Measurements from ENCODE around the gene TSHZ2.

Gene TSHZ2

GRCh38 chr20:53210041-53210440 is 237.9 kb downstream of the TSHZ2 start:
- no peak for DNase-seq (ENCODE audit: low read depth)

- DNase-seq (ENCODE audit: low read depth): no peak
Measured at GRCh38 chr20:53210931-53211330, 238.8 kb downstream of the TSHZ2 start.

- no peak for DNase-seq (ENCODE audit: low read depth)
Measured at GRCh38 chr20:53212018-53212417, 239.9 kb downstream of the TSHZ2 start.

- no peak for DNase-seq (ENCODE audit: low read depth)
Measured at GRCh38 chr20:53214392-53214791, 242.2 kb downstream of the TSHZ2 start.

GRCh38 chr20:53215166-53215565 is 243.0 kb downstream of the TSHZ2 start:
- no peak for DNase-seq (ENCODE audit: low read depth)

GRCh38 chr20:53216478-53216855 is 244.3 kb downstream of the TSHZ2 start:
- no peak for DNase-seq (ENCODE audit: low read depth)

- peak; percentile 47 for DNase-seq (ENCODE audit: low read depth)
Measured at GRCh38 chr20:53216856-53217576, 244.9 kb downstream of the TSHZ2 start.

GRCh38 chr20:53220482-53221307 is 248.5 kb downstream of the TSHZ2 start:
- DNase-seq (ENCODE audit: low read depth): no peak

GRCh38 chr20:53221731-53222130 is 249.6 kb downstream of the TSHZ2 start:
- DNase-seq (ENCODE audit: low read depth): no peak

GRCh38 chr20:53222416-53222815 is 250.3 kb downstream of the TSHZ2 start:
- no peak for DNase-seq (ENCODE audit: low read depth)

GRCh38 chr20:53222932-53223331 is 250.8 kb downstream of the TSHZ2 start:
- no peak for DNase-seq (ENCODE audit: low read depth)

GRCh38 chr20:53223626-53224172 is 251.5 kb downstream of the TSHZ2 start:
- DNase-seq (ENCODE audit: low read depth): no peak

- DNase-seq (ENCODE audit: low read depth): peak; percentile 50
Measured at GRCh38 chr20:53224851-53225250, 252.7 kb downstream of the TSHZ2 start.

GRCh38 chr20:53226826-53227225 is 254.7 kb downstream of the TSHZ2 start:
- no peak for DNase-seq (ENCODE audit: low read depth)

- no peak for DNase-seq (ENCODE audit: low read depth)
Measured at GRCh38 chr20:53227523-53227922, 255.4 kb downstream of the TSHZ2 start.

- DNase-seq (ENCODE audit: low read depth): no peak
Measured at GRCh38 chr20:53231061-53231460, 258.9 kb downstream of the TSHZ2 start.

- DNase-seq (ENCODE audit: low read depth): no peak
Measured at GRCh38 chr20:53237461-53237860, 265.3 kb downstream of the TSHZ2 start.

GRCh38 chr20:53238121-53238660 is 266.0 kb downstream of the TSHZ2 start:
- peak; percentile 42 for DNase-seq (ENCODE audit: low read depth)

- DNase-seq (ENCODE audit: low read depth): no peak
Measured at GRCh38 chr20:53243152-53243551, 271.0 kb downstream of the TSHZ2 start.

GRCh38 chr20:53244711-53245110 is 272.6 kb downstream of the TSHZ2 start:
- no peak for DNase-seq (ENCODE audit: low read depth)

- DNase-seq (ENCODE audit: low read depth): no peak
Measured at GRCh38 chr20:53245574-53245973, 273.4 kb downstream of the TSHZ2 start.

- no peak for DNase-seq (ENCODE audit: low read depth)
Measured at GRCh38 chr20:53247468-53248103, 275.4 kb downstream of the TSHZ2 start.
